Activated B cell treated with CpG ODN at 0.5 μM for 24 hours (primary cell): Measurements from ENCODE around the gene CCDC88C. TPM values are rescaled to one million over a fixed set of nuclear protein-coding genes. Genes with fewer than 3 reads are reported as not detected.

Source experiments
- ATAC-seq: fragments of 200-7000 bp; cut with Tn5 transposase; one replicate; pipeline ENCODE4 v1.10.0; 2021; ENCODE audit warnings: low read depth, mild to moderate bottlenecking, moderate library complexity
- CTCF ChIA-PET: fragments of 350-600 bp; sonication (Branson Sonifier 250); formaldehyde crosslinking; loops from one replicate; lab custom pipeline; 2021; ENCODE audit warnings: antibody characterized with exemption; lab: Charles Lee
- POLR2A ChIA-PET: fragments of 350-600 bp; sonication (Branson Sonifier 250); formaldehyde crosslinking; loops from one replicate; lab custom pipeline; 2021; ENCODE audit warnings: antibody characterized with exemption; lab: Charles Lee
- DNase-seq: peaks from one replicate; pipeline ENCODE4 v3.0.0; 2022
- H3K27ac Mint-ChIP-seq: one replicate; pipeline ENCODE4 v1.8.0; 2020; ENCODE audit warnings: mixed read lengths
- H3K27me3 Mint-ChIP-seq: one replicate; pipeline ENCODE4 v1.8.0; 2021; ENCODE audit warnings: mixed read lengths
- H3K36me3 Mint-ChIP-seq: one replicate; pipeline ENCODE4 v1.8.0; 2021; ENCODE audit warnings: low read depth, mixed read lengths
- H3K4me1 Mint-ChIP-seq: one replicate; pipeline ENCODE4 v1.8.0; 2021; ENCODE audit warnings: mixed read lengths
- H3K4me3 Mint-ChIP-seq: one replicate; pipeline ENCODE4 v1.8.0; 2020; ENCODE audit warnings: mild to moderate bottlenecking, mixed read lengths
- H3K9me3 Mint-ChIP-seq: one replicate; pipeline ENCODE4 v1.8.0; 2020; ENCODE audit warnings: mixed read lengths
- intact Hi-C: fragments of 100-400 bp; cut with micrococcal nuclease; formaldehyde crosslinking; loops from one replicate; pipeline ENCODE4 v1.15.1; 2024
- total RNA-seq: library from RNA; stranded (reverse); gene quantifications from 2 replicates; pipeline ENCODE4 v1.2.3, GENCODE V29; 2022
- TF ChIP-seq, protein P1 (sequence below): fragments of 200-600 bp; IDR thresholded peaks from one replicate; pipeline ENCODE4 v1.8.0; 2022; ENCODE audit warnings: antibody characterized with exemption, mild to moderate bottlenecking

Gene CCDC88C
- total RNA-seq, 1 donor from 2014 or later = 164 TPM

DNA sequence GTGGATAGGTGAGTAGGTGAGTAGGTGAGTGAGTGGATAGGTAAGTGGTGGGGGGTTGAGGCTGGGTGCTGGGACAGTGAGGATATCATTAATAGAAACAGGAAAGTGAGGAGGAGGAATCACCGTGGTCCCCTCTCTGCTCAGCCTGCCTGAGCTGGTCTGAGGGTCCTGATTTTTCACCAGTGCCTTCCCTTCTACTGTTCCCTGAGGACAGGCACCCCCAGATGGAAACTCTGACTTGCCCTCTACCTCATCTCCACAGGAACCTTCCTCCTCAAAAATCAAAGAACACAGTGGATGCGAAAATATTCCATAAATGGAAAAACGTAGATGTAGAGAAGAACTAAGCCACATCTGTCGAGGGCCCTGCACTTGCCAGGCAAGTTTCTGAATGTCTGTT, 175.0 kb downstream of the CCDC88C start:
- peak overlapping the region; percentile 75 for H3K4me3 Mint-ChIP-seq
- intact Hi-C loops = loop anchor here (1.0 to 5.0 kb wide), 9 partner anchors 11 to 235 kb away; partner anchors contain the start of gene RPS6KA5

DNA sequence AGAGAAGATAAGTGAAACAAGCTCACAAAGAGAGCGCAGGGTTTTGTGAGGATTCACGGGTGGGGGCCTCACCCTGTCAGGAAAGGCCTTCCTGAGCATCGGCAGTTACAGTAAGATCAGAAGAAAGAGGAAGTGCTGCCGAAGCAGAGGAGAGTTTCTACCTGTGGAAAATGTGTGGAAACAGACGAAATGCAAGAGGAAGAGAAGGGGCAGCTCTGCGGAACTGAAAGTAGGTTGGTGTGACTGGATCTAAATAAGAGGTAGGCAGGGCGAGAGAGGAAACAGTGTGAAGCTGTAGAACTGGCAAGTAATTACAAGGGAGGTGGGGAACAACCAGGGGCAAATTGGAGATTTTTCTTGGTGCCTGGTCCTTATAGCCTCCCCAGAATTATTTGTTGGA, 175.8 kb downstream of the CCDC88C start:
- intact Hi-C loops = loop anchor here (1.0 to 5.0 kb wide), 7 partner anchors 11 to 235 kb away; partner anchors contain the start of gene RPS6KA5
- DNase-seq = no peak
- Mint-ChIP-seq H3K36me3 (no peaks in the 10 kb centered on the region), H3K4me3 (peak overlapping the region; percentile 75), H3K9me3 (no peaks in the 10 kb centered on the region), H3K27me3 (no peaks in the 10 kb centered on the region), H3K27ac (peak overlapping the region; percentile 91), H3K4me1 (peaks cover 68% of the 10 kb centered on the region)
- TF ChIP-seq, protein P1, sequence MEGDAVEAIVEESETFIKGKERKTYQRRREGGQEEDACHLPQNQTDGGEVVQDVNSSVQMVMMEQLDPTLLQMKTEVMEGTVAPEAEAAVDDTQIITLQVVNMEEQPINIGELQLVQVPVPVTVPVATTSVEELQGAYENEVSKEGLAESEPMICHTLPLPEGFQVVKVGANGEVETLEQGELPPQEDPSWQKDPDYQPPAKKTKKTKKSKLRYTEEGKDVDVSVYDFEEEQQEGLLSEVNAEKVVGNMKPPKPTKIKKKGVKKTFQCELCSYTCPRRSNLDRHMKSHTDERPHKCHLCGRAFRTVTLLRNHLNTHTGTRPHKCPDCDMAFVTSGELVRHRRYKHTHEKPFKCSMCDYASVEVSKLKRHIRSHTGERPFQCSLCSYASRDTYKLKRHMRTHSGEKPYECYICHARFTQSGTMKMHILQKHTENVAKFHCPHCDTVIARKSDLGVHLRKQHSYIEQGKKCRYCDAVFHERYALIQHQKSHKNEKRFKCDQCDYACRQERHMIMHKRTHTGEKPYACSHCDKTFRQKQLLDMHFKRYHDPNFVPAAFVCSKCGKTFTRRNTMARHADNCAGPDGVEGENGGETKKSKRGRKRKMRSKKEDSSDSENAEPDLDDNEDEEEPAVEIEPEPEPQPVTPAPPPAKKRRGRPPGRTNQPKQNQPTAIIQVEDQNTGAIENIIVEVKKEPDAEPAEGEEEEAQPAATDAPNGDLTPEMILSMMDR = no peak
- POLR2A ChIA-PET = interaction anchor here (0.9 to 5.4 kb wide), 5 partner anchors 10 to 44 kb away, joined by 3 to 101 read pairs (median 6); no protein-coding TSS in a partner anchor
- CTCF ChIA-PET = interaction anchor here (1.0 to 3.9 kb wide), 3 partner anchors 11 to 65 kb away, joined by 4 to 21 read pairs (median 5); no protein-coding TSS in a partner anchor
- ATAC-seq = peak; percentile 66

More for the DNA sequence above, 175.0 kb downstream of the CCDC88C start:
- DNase-seq (no peak), ATAC-seq (no peak)
- H3K27ac Mint-ChIP-seq = peak overlapping the region; percentile 91
- H3K36me3 Mint-ChIP-seq = no peaks in the 10 kb centered on the region
- TF ChIP-seq, protein P1 = no peak
- H3K4me1 Mint-ChIP-seq = peaks cover 72% of the 10 kb centered on the region
- no peaks in the 10 kb centered on the region for H3K27me3 Mint-ChIP-seq
- POLR2A ChIA-PET = interaction anchor here (0.5 to 5.4 kb wide), 14 partner anchors 10 to 267 kb away, joined by 3 to 101 read pairs (median 4); partner anchors contain the start of gene RPS6KA5
- CTCF ChIA-PET = interaction anchor here (1.0 to 3.9 kb wide), 4 partner anchors 44 to 81 kb away, joined by 3 to 21 read pairs (median 4); no protein-coding TSS in a partner anchor
- H3K9me3 Mint-ChIP-seq = peaks cover 2% of the 10 kb centered on the region

DNA sequence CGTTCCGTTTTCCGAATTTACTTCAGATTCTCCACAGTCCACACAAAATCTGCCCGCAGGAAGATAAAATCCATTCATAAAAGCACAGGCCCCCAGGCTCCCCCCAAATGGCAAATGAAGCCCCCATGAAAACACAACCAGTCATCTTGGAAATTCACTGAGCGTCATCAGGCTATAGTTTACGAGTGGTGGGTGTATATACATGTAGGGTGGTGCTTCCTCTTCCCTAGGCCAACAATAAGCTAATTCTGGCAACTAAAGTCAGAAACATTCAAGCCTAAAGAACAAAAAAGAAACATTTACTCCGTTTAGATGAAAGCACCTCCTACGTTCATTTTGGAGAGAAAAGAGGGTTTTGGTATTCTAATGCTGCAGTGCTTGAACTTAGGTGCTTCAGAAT, 179.0 kb downstream of the CCDC88C start:
- peaks cover 48% of the 10 kb centered on the region for H3K4me1 Mint-ChIP-seq
- no peak overlapping the region for H3K4me3 Mint-ChIP-seq
- no peak overlapping the region for H3K27ac Mint-ChIP-seq
- ATAC-seq (no peak), DNase-seq (no peak)
- no peaks in the 10 kb centered on the region for H3K9me3 Mint-ChIP-seq
- TF ChIP-seq, protein P1 = no peak
- intact Hi-C loops = no loop called here
- no peaks in the 10 kb centered on the region for H3K27me3 Mint-ChIP-seq
- ChIA-PET POLR2A (interaction anchor here (1.3 kb wide), 1 partner anchor 9 kb away, joined by 6 read pairs; no protein-coding TSS in a partner anchor), CTCF (no interaction called here)
- no peaks in the 10 kb centered on the region for H3K36me3 Mint-ChIP-seq

DNA sequence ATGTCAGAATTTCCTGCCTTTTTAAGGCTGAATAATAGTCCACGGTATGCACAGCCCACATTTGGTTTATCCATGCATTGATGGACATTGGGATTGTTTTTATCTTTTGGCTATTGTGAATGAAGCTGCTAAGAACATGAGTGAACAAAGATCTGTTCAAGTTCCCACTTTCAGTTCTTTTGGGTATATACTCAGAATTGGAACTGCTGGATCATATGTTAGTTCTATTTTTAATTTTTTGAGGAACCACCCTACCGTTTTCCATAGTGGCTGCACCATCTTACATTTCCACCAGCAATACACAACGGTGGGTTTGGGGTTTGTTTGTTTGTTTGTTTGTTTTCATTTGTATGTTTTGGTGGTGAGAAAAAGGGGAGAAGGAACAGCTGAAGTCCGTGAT, 179.5 kb downstream of the CCDC88C start:
- DNase-seq (no peak), ATAC-seq (no peak)
- no peak overlapping the region for H3K4me3 Mint-ChIP-seq
- no peaks in the 10 kb centered on the region for H3K27me3 Mint-ChIP-seq
- ChIA-PET CTCF (no interaction called here), POLR2A (no interaction called here)
- H3K27ac Mint-ChIP-seq = no peak overlapping the region
- no peaks in the 10 kb centered on the region for H3K36me3 Mint-ChIP-seq
- H3K9me3 Mint-ChIP-seq = no peaks in the 10 kb centered on the region
- TF ChIP-seq, protein P1 = no peak
- intact Hi-C loops = no loop called here
- peaks cover 42% of the 10 kb centered on the region for H3K4me1 Mint-ChIP-seq

DNA sequence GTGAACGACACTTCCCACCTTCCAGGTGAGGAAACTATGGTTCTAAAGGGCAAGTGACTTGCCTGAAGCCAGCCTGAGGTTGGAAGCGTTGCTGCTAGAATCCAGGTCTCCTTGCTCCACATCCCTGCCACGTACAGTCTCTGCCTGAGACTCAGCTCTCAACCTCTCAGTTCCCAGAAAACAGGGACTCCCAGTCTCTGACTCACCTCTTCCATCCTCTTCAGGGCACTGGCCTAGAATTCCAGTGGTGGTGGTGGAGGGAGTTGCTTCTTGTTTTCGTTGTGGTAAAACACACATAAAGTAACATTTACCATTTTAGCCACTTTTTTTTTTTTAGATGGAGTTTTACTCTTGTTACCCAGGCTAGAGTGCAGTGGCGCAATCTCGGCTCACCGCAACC, 180.4 kb downstream of the CCDC88C start:
- DNase-seq (no peak), ATAC-seq (no peak)
- no peaks in the 10 kb centered on the region for H3K36me3 Mint-ChIP-seq
- no peaks in the 10 kb centered on the region for H3K9me3 Mint-ChIP-seq
- intact Hi-C loops = no loop called here
- no peaks in the 10 kb centered on the region for H3K27me3 Mint-ChIP-seq
- peaks cover 39% of the 10 kb centered on the region for H3K4me1 Mint-ChIP-seq
- ChIA-PET POLR2A (no interaction called here), CTCF (no interaction called here)
- H3K4me3 Mint-ChIP-seq = no peak overlapping the region
- no peak overlapping the region for H3K27ac Mint-ChIP-seq
- TF ChIP-seq, protein P1 = no peak
